Loucy (cell line): ENCODE measurements around the gene PTRHD1.
A peak's percentile ranks its signal among the peaks of the same experiment; 100 is the strongest.

Experiments
- H2AFZ ChIP-seq: fragments of 200-600 bp; sonication (generic); 2 replicates; pipeline ENCODE4 v1.6.0; 2016; ENCODE audit warnings: antibody characterized with exemption, mild to moderate bottlenecking, low read length, moderate library complexity
- H3F3A ChIP-seq: fragments of 200-600 bp; 2 replicates; pipeline ENCODE4 v1.6.0; 2016; ENCODE audit warnings: antibody characterized with exemption, low read depth, mild to moderate bottlenecking
- H3K27me3 ChIP-seq: fragments of 200-600 bp; sonication (generic); 2 replicates; pipeline ENCODE4 v1.6.1; 2014; ENCODE audit warnings: low read length, mild to moderate bottlenecking; ENCODE audit not compliant: insufficient read depth, poor library complexity, severe bottlenecking
- H3K36me3 ChIP-seq: fragments of 200-600 bp; sonication (generic); 2 replicates; pipeline ENCODE4 v1.6.1; 2016; ENCODE audit warnings: low read length; ENCODE audit not compliant: insufficient read depth
- H3K4me1 ChIP-seq: fragments of 200-600 bp; sonication (generic); 2 replicates; pipeline ENCODE4 v1.5.1; 2014; ENCODE audit warnings: low read length, mild to moderate bottlenecking; ENCODE audit not compliant: insufficient read depth, poor library complexity, severe bottlenecking
- H3K4me2 ChIP-seq: fragments of 200-600 bp; sonication (generic); 2 replicates; pipeline ENCODE4 v1.6.0; 2014; ENCODE audit warnings: antibody characterized with exemption, low read length, low read depth, mild to moderate bottlenecking; ENCODE audit not compliant: poor library complexity, severe bottlenecking
- H3K4me3 ChIP-seq: fragments of 200-600 bp; sonication (generic); 2 replicates; pipeline ENCODE4 v1.5.1; 2014; ENCODE audit warnings: low read length, mild to moderate bottlenecking, mixed read lengths; ENCODE audit not compliant: poor library complexity, severe bottlenecking
- H3K79me2 ChIP-seq: fragments of 200-600 bp; sonication (generic); 2 replicates; pipeline ENCODE4 v1.6.1; 2014; ENCODE audit warnings: low read length; ENCODE audit not compliant: insufficient read depth
- H3K9ac ChIP-seq: fragments of 200-600 bp; sonication (generic); 2 replicates; pipeline ENCODE4 v1.6.0; 2014; ENCODE audit warnings: mild to moderate bottlenecking, low read depth, low read length, moderate library complexity; ENCODE audit not compliant: poor library complexity, severe bottlenecking
- H3K9me2 ChIP-seq: fragments of 200-600 bp; sonication (generic); replicated peaks from 2 replicates; pipeline ENCODE4 v1.6.1; 2016; ENCODE audit warnings: low read depth, low read length, mixed read lengths
- H3K9me3 ChIP-seq: fragments of 200-600 bp; sonication (generic); 2 replicates; pipeline ENCODE4 v1.6.1; 2014; ENCODE audit warnings: mild to moderate bottlenecking, antibody characterized with exemption, low read length, low read depth; ENCODE audit not compliant: insufficient read depth
- H4K20me1 ChIP-seq: fragments of 200-600 bp; sonication (generic); 2 replicates; pipeline ENCODE4 v1.6.0; 2014; ENCODE audit warnings: antibody characterized with exemption, low read length, mild to moderate bottlenecking; ENCODE audit not compliant: insufficient read depth, poor library complexity, severe bottlenecking
- CTCF ChIP-seq: fragments of 200-600 bp; sonication (generic); conservative IDR thresholded peaks from 2 replicates; pipeline ENCODE4 v1.5.1; 2014; ENCODE audit warnings: mild to moderate bottlenecking, antibody characterized with exemption, low read length
- EZH2phosphoT487 ChIP-seq: fragments of 200-600 bp; IDR thresholded peaks from 2 replicates; pipeline ENCODE4 v1.6.1; 2018; ENCODE audit warnings: antibody characterized with exemption, mild to moderate bottlenecking, moderate library complexity, borderline replicate concordance

The PTRHD1 gene

GRCh38 chr2:24826773-24827145 lies 33.6 kb upstream of the PTRHD1 start:
- Histone ChIP-seq H3F3A (no peaks in the 10 kb centered on the region), H3K9me2 (no peaks in the 10 kb centered on the region), H3K79me2 (no peaks in the 10 kb centered on the region), H3K9ac (no peak overlapping the region), H2AFZ (no peak overlapping the region), H3K4me2 (no peak overlapping the region), H3K9me3 (no peaks in the 10 kb centered on the region), H3K4me3 (no peak overlapping the region), H4K20me1 (no peaks in the 10 kb centered on the region), H3K36me3 (peaks cover 45% of the 10 kb centered on the region; the same call in 1 of the 2 replicates), H3K27me3 (no peaks in the 10 kb centered on the region), H3K4me1 (peaks cover 4% of the 10 kb centered on the region)
- TF ChIP-seq EZH2phosphoT487: no peak
- no peak for TF ChIP-seq CTCF

GRCh38 chr2:24825883-24826772 lies 32.9 kb upstream of the PTRHD1 start:
- Histone ChIP-seq H3K9me3 (no peaks in the 10 kb centered on the region), H3K79me2 (no peaks in the 10 kb centered on the region), H3K4me1 (peaks cover 4% of the 10 kb centered on the region), H3K27me3 (no peaks in the 10 kb centered on the region), H3K4me2 (no peak overlapping the region), H3K36me3 (peaks cover 51% of the 10 kb centered on the region; the same call in 1 of the 2 replicates), H4K20me1 (no peaks in the 10 kb centered on the region), H3K9ac (no peak overlapping the region), H2AFZ (no peak overlapping the region), H3K4me3 (no peak overlapping the region), H3K9me2 (no peaks in the 10 kb centered on the region), H3F3A (no peaks in the 10 kb centered on the region)
- TF ChIP-seq CTCF (no peak), EZH2phosphoT487 (no peak)

GRCh38 chr2:24824966-24825882 lies 32.0 kb upstream of the PTRHD1 start:
- TF ChIP-seq EZH2phosphoT487: no peak
- peak; percentile 70 for TF ChIP-seq CTCF
- H3K4me1 ChIP-seq: peaks cover 4% of the 10 kb centered on the region
- peaks cover 54% of the 10 kb centered on the region; the same call in 1 of the 2 replicates for H3K36me3 ChIP-seq
- no peaks in the 10 kb centered on the region for H3K79me2 ChIP-seq
- H2AFZ ChIP-seq: no peak overlapping the region
- H3K27me3 ChIP-seq: no peaks in the 10 kb centered on the region
- H3K4me2 ChIP-seq: no peak overlapping the region
- no peaks in the 10 kb centered on the region for H3K9me3 ChIP-seq
- H3K9ac ChIP-seq: no peak overlapping the region
- H3F3A ChIP-seq: no peaks in the 10 kb centered on the region
- no peaks in the 10 kb centered on the region for H4K20me1 ChIP-seq
- H3K4me3 ChIP-seq: no peak overlapping the region
- no peaks in the 10 kb centered on the region for H3K9me2 ChIP-seq
